ENCODE results near the gene KLHL13.

DNA sequence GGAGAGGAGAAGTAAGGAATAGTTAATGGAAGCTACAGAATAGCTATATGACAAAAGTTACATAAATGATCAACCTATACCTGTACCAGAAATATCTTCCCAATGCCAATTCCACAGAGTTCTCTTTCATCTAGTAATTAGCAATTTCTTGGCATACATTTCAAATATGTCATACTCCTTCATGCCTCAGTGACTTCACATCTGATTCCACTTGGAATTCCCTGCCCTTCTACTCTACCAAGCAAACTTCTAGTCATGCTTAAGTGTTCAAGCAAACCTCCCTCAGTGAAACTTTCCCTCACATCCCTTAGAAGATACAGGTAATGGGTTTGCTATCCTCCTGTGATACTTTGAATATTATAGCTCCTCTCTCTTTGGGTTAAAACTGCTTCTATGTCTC, 127.1 kb downstream of the KLHL13 start:
- TF ChIP-seq, protein P1, sequence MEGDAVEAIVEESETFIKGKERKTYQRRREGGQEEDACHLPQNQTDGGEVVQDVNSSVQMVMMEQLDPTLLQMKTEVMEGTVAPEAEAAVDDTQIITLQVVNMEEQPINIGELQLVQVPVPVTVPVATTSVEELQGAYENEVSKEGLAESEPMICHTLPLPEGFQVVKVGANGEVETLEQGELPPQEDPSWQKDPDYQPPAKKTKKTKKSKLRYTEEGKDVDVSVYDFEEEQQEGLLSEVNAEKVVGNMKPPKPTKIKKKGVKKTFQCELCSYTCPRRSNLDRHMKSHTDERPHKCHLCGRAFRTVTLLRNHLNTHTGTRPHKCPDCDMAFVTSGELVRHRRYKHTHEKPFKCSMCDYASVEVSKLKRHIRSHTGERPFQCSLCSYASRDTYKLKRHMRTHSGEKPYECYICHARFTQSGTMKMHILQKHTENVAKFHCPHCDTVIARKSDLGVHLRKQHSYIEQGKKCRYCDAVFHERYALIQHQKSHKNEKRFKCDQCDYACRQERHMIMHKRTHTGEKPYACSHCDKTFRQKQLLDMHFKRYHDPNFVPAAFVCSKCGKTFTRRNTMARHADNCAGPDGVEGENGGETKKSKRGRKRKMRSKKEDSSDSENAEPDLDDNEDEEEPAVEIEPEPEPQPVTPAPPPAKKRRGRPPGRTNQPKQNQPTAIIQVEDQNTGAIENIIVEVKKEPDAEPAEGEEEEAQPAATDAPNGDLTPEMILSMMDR (conservative IDR thresholded peaks at IDR 0.05) = no peak
- TF ChIP-seq EZH2 (IDR thresholded peaks at IDR 0.05; ENCODE audit: low read depth) = no peak
